Measurements from ENCODE around the gene JAKMIP1.
"Not testable (repeated sequence)": the region's sequence is repeated elsewhere in the genome, so short reads cannot be mapped to it uniquely, and the experiment has no call there.

Gene JAKMIP1

DNA sequence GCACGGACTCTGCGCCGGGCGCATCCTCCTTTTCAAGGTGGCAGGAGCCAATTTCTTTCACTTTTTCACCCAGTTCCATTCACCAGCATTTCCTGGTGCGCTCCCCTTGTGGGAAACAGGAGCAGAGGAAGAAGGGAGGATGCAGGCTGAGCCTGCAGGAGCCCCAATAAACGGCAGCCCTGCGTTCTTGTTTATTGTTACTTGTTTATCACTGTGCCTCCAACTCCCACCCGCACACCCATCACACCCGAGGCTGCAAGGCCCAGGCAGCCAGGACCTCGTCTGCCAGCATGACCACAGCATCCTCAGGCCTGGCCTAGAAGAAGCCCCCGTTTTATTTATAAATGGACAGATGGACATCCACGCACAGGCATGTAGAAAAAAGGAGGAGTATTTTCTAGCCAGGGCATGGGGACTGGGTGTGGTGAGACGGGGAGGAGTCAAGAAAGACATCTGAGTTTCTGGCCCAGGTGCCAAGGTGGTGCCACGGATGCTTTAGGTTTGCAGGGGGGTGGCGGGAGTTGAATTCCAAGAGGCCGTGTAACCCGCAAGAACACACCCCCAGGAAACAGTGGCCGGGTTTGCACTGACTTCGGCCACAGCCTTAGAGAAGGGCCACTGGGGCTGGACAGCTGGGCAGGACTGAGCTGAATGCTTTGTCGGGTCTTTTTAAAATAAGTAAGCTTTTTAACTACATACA lies 51.7 kb downstream of the JAKMIP1 start:
- FAIRE-seq = no peak
- no peak for DNase-seq (ENCODE audit: low spot score)

DNA sequence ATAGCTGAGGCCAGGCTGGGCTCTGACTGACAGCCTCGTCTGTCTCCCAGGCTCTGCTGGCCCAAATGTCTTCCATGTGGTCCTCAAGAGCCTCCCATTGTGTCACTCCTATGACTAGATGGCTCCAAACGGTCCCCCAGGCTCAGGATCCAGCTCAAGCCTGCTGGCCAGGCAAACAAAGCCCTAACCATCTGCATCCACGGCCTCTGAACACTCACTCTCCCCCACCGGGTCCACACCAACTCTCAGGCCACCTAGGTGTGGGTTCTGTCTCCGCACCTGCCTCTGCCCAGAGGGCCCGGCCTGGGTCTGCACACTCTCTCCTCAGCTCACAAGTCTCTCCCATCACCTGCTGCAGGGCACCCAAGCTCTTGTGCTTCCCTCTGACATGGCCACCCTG lies 52.9 kb downstream of the JAKMIP1 start:
- DNase-seq (ENCODE audit: low spot score) (no peak), FAIRE-seq (no peak)

DNA sequence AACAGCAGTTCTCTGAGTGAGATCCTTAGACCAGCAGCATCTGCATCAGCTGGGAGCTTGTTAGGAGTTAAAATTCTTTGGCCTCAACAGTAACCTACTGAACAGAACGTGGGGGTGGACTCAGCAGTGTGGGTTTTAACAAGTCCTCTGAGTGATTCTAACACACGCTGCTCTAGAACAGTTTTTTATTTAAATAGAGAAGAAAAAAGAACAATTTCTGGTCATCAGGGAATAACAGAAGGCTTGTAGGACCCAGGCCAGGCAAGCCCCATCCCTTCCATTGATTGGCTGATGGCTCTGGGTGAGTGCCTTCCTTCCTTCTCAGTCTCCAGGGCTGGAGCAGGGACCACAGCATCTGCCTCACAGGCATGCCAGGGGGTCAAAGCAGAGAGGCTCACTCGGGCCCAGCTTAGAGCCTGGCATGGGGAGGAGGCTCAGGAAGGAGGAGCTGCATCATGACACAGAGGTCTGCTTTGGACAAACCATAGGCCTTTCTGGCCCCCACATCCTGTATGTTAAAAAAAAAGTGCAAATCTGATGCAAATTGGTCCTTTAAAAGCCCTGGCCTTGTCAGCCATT lies 56.7 kb downstream of the JAKMIP1 start:
- FAIRE-seq = no peak
- no peak for DNase-seq (ENCODE audit: low spot score)

DNA sequence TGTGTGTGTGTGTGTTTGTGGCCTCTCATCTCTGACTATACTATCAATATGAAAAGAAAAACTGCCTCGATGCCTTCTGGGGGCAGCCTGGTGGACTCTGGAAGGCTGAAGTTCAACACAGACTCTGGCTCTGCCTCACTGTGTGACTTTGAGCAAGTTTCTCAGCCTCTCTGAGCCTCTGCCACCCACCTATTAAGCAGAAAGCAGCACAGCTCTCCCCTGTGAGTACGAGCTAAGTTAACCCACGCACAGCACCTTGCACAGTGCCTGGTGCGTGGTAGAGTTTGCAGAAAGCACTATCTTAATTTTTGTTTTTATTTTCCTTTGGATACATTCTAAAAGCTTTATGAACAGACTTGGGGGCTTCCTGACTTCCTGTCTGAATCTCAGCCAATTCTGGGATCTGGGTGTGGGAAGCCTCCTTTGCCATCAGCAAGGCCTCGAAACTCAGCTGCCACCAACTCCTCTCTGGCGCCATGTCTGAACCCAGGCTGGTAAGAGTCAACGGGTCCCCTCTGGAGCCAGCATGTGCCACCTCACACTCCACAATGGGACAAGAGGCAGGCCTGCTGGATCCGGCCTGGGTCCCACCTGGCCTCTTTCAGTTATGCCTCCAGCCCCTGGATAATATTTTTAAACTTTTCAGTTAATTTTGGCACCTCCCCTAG lies 57.3 kb downstream of the JAKMIP1 start:
- FAIRE-seq (no peak), DNase-seq (ENCODE audit: low spot score) (no peak)

DNA sequence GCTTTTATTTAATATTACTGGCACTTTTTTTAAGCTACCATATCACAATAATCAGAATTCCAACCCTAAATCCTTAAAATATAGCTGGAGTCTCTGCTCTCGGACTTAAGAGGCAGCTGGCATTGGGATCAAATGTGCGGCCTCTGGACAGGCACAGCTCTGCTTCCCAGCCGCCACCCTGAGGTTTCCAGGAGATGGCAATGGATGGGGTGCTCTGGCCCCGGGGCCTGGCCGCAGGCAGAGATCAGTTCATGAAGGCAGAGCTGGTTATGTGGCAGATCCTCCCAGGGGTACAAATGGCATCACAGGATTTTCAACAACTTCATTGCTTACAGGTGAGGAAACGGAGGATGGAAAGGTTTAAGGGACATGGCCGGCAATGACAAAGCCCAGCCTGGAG lies 57.8 kb downstream of the JAKMIP1 start:
- FAIRE-seq = no peak
- DNase-seq (ENCODE audit: low spot score) = no peak

DNA sequence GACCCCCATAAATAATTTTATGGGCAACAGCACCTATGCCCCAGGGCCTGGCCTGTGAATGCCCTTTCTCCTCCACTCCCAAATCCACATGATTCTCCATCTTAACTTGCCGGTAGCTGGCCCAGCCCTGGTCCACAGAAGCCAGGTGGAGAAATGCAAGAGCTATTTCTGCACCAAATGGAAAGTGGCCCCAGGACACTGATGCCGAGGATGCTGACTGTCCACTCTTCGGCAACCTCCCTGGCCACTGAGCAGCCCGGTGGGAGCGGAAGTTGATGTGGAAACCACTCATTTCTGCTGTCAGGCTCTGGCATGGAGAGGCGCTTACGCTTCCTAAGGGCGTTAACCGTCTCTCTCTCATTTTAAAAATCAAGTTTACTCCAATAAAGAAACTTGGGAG lies 58.8 kb downstream of the JAKMIP1 start:
- DNase-seq (ENCODE audit: low spot score) (no peak), FAIRE-seq (no peak)

DNA sequence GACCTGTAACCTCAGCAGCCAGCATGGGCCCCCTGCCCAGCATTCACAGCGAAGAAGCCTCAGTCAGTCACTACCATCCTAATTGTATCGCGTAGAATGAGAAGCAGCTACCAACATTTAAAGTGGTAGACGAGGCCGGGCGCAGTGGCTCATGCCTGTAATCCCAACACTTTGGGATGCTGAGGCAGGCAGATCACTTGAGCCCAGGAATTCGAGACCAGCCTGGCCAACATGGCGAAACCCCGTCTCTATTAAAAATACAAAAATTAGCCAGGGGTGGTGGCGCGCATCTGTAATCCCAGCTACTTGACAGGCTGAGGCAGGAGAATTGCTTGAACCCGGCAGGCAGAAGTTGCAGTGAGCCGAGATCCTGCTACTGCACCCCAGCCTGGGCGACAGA lies 59.3 kb downstream of the JAKMIP1 start:
- FAIRE-seq; DNase-seq (ENCODE audit: low spot score): not testable (repeated sequence)

DNA sequence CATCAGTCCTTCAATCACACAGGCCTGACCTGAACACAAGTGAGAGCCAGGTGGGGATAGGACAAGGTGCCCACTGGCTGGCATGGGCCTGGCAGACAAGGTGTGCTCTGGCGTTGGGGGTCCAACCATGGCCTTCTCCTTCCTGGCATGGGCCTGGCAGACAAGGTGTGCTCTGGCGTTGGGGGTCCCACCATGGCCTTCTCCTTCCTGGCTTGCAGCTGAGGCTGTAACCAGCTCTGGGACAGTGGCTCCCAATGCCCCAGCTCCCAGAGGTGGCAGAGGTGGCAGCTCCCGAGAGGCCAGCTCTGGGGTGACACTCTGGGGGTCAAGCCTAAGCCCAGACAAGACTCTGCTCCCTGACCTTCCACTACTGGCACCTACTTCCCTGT lies 62.6 kb downstream of the JAKMIP1 start:
- FAIRE-seq = no peak
- no peak for DNase-seq (ENCODE audit: low spot score)

DNA sequence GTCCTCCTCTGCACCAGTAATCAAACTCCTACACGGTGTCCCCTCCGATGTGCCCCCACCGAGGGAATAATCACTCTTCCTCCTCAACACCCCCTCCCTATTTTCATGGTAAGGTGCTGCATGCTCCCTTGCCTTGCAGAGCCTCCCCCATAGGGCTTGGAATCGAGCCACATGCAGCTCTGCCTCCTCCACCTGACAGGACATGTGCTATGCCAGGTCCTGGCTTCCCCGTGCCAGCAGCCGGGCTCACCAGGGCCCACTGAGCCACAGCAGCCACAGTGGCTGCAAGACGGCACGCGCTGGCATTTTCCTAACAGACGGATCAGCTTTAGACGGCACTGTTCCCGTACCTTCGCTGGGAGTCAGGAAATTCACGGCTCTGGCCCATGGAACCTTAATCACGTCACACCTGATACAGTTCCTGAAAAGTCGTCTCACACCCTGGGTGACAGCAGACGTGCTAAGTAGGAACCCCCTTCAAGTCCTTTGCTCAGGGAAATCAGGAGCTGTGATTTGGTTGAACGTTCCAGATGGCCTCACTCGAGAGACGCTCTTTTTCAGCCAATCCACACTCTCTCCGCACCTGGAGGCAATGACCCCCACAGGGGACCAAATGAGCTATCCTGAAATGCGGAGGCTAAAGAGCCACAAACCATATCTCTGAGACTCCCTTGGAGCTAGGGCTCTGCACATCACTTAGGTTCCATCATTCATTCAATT lies 63.2 kb downstream of the JAKMIP1 start:
- no peak for FAIRE-seq
- no peak for DNase-seq (ENCODE audit: low spot score)

DNA sequence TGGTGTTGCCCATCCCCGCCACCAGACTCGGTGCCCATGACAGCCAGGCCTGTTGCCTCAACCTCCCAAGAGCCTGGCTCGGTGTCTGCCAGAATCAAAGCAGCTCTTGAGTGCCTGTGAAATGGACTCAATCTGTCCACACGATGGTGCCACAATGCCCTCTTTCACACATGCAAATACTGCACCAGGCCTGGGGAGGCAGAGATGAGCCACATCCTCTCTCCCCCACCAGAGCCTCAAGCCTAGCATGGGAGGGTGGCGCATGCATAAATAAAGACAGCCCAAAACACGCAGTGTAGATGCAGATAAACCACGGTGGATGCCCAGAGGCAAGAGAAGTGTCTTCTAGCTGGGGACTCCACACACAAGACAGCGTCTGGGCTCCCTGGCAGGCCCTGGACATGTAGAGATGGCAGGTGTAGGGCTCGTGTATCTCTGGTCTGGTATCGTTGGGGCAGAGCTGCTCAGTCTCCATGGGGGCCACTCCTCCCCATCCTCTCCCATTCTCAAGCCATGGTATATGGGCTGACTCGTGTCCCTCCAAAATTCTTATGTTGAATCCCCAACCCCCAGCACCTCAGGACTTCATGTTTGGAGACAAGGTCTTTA lies 65.6 kb downstream of the JAKMIP1 start:
- FAIRE-seq (no peak), DNase-seq (ENCODE audit: low spot score) (no peak)

DNA sequence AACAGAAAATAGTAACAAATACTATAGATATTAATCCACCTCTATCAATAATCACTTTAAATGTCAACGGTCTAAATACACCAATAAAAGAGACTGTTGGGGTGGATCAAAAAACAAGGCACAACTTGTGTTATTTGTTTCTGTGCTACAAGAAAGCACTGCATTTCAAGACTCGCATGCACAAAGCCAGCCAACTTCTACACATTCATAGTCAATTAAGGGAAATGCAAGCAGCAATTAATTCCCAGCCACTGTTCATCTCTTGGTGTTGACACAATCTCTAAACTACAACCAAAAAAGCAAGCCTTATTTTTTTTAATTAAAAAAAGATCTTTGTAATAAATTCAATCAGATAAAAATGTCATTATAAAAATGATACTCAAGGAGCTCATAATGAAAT lies 67.6 kb downstream of the JAKMIP1 start:
- no peak for DNase-seq (ENCODE audit: low spot score)
- FAIRE-seq = no peak

DNA sequence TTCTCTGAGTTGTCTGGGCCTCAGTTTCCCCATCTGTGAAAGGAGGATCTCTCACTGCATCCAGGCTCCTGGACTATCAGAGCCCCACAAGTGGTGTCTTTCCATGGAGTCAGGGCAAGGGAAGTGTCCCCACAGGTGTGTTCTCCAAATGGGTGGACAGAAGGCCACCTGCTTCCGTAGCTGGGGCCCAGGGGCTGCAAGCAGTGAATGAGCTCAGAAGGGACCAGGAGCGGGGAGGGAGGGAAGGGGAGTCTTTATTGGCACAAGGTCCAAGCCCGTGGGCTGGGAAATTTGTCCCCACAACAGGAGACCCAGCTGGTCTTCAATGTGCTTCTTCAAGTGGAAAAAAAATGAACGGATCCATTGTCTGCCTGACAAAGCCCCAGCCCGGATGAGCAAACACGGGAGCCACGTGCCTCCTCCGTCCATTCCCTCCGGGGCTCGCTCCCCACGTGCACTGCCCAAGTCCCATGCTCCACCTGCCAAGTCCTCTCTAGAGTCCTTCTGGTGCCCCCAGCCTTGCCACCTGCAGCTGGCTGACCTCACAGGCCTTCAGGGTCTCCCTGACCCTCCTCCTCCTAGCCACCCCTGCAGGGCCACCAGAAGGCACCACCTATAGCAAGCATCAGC lies 72.0 kb downstream of the JAKMIP1 start:
- FAIRE-seq = no peak
- DNase-seq (ENCODE audit: low spot score) = no peak

DNA sequence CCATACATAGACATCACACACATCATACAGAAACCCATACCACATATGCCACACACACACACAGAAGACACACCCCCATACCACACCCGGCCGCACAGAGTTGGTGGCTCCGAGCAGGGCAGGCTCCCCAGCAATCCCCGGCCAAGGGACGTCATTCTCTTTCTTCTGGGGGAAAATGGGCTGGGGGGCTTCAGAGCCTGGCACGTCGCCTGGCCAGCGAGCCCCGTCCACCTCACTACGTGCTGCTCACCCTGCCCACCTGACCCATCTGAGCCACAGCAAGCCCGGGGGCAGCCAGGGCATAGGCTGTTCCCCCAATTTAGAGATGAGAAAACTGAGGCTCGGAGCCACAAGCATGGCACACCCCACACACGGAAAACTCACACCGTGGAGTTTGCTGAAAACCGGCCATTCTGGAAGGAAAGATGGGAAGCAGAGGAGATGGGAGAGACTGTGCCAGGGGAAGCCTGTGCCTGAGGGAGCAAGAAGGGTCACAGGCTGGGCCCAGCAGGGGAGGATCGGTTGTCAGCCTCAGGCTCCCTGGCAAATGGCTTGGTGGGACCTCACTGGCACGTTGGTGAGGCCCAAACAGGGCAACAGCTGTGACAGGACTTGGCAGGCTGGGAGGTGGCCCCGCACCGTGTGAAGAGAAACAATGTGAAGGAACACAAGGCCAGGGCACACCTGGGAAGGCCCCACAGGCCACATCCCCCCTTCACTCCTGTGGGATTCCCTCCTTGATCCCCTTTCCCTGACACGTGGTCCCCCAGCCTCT lies 73.2 kb downstream of the JAKMIP1 start:
- DNase-seq (ENCODE audit: low spot score) = no peak
- no peak for FAIRE-seq

DNA sequence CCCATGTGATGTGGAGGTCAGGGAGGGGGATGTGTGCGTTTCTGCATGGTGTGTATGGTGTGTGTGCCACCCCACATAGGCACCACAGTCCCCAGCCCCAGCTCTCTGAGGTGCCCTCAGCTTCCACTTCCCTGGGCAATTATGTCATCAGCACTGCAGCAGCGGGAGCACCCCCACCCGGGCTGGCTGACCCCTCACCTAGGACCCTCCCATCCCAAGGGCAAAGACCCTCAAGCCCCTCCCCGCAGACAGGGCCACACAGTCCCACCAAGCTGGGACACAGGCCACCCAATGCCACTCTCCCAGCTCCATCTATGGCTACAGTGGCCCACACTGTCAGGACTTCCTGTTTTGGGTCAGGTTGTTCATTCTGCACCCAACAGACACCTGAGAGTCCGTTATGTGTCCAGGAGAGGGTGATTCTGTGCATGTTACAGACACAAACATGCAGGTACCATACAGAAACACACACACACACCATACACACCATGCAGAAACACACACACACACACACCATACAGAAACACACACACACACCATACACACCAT lies 75.2 kb downstream of the JAKMIP1 start:
- FAIRE-seq (no peak), DNase-seq (ENCODE audit: low spot score) (no peak)

DNA sequence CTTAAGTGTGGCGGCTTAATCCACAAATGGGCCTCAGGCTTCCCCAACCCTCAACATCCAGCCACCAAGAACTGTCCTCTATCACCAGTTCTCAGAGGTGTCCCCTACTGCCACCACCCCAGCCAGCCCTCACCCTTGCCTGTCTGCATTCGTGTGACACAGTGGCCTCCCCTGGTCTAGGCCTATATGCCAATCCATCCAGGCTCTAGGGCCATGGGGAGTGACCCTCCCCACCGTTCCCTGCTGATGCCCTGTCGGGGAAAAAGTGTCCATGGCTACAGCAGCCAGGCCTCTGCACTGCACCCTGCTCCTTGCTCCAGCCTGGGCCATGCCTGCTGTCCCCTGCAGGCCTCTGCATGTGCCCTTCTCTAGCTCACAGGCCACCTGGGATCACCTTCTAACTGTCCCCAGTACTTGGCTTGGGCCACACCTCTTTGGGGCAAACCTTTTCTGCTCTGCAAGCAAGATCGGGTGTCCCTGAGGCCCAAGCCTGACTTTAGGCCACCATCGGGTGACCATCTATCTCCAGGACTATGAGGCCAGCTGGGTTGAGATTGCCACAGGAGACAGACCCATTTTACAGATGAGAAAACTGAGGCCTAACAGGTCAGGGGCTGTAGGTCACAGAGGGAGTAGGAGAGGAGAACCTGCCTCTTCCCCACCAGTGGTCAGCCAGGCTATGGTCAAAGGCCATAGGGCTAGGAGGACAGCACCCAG lies 75.8 kb downstream of the JAKMIP1 start:
- no peak for DNase-seq (ENCODE audit: low spot score)
- no peak for FAIRE-seq

DNA sequence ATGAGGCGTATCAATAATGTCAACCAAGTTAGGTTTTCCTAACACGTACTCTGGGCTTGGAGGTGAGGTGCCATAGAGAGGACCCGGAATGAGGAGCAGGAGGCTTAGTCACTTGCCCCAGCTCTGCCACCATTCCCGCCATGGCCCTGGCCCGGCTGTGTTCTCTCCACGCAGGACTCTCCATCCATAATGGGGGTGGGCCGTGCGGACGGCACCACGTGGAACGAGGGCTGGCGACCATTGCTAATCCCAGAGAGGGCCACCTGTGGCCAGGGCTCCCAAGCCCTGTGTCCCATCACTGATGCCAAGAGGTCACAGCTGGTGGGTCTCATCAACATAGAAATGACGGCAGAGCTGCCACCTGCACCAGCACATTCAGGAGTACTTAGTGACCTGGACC lies 76.4 kb downstream of the JAKMIP1 start:
- FAIRE-seq = no peak
- DNase-seq (ENCODE audit: low spot score) = no peak

DNA sequence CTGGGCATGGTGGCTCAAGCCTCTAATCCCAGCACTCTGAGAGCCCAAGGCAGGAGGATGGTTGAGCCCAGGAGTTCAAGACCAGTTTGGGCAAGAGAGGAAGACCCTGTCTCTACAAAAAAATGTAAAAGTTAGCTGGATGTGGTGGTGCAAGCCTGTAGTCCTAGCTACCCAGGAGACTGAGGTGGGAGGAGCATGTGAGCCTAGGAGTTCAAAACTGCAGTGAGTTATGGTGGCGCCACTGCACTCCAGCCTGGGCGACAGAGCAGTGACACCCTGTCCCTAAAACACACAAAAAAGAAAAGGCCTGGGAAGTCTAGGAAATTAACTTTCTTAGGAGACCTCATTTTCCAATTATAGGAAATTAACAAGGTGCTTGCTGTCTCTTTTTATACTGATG lies 76.8 kb downstream of the JAKMIP1 start:
- no peak for DNase-seq (ENCODE audit: low spot score)
- FAIRE-seq = no peak

DNA sequence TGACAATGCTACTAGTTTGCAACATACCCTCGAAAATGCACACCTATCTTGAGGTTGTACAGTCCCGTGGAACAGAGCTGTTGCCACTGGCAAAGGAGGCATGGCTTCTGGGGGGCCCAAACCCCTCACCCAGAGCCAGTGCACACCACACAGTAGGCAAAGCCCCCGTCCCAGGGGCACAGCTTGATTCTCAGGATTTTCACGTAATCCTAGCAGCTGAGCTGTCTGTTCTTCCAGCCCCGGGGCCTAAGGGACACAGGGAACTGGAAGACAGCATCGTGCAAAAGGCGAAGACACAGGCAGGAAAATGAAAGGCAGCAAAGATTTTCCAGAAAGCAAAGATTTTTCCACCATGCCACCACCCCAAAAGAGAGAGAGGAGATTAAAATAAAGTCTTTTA lies 77.2 kb downstream of the JAKMIP1 start:
- FAIRE-seq = no peak

DNA sequence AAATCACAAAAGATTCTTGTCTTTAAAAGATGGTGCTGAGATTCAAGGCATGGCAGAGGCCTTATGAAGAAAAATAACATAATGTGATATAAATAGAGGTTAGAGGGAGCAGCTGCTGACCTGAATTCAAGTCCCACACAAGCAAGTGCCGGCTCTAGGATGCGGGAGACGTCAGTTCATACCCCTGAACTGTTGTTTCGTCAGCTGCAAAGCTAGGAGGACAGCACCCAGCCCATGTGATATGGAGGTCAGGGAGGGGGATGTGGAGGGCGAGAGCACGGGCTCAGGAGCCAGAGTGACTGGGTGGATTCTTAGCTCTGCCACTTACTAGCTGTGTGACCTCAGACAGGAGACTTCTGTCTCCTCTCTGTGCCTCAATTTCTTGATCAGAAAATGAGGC lies 77.9 kb downstream of the JAKMIP1 start:
- DNase-seq (ENCODE audit: low spot score) (no peak), FAIRE-seq (no peak)

More for the DNA sequence above, 77.2 kb downstream of the JAKMIP1 start:
- DNase-seq (ENCODE audit: low spot score) = no peak

DNA sequence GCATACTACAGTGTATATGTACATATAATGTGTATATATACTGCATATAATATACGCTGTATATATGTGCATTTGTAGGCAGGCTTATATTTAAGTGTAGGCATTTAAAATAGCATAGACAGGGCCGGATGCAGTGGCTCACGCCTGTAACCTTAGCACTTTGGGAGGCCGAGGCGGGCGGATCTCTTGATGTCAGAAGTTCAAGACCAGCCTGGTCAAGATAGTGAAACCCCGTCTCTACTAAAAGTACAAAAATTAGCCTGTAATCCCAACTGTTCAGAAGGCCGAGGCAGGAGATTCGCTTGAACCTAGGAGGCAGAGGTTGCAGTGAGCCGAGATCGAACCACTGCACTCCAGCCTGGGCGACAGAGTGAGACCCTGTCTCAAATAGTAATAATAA lies 78.4 kb downstream of the JAKMIP1 start:
- FAIRE-seq (no peak), DNase-seq (ENCODE audit: low spot score) (no peak)
